GM12878 (cell line): ENCODE measurements around the gene SNAP47.

Experiments
- FOS ChIP-seq: IDR thresholded peaks from 3 replicates; pipeline ENCODE4 v1.6.1; 2011; ENCODE audit warnings: borderline replicate concordance; ENCODE audit not compliant: insufficient read length; ENCODE audit errors: extremely low read depth
- MYC ChIP-seq: IDR thresholded peaks from 2 replicates; pipeline ENCODE4 v1.6.1; 2011; ENCODE audit warnings: mild to moderate bottlenecking, low read length, moderate library complexity, inconsistent platforms; ENCODE audit not compliant: insufficient read depth, insufficient replicate concordance, insufficient read length, severe bottlenecking
- NRF1 ChIP-seq: conservative IDR thresholded peaks from 2 replicates; pipeline ENCODE4 v1.6.1; 2011; ENCODE audit warnings: mild to moderate bottlenecking, low read depth, low read length, improper control_type of control experiment
- SIN3A ChIP-seq: IDR thresholded peaks from 2 replicates; pipeline ENCODE4 v1.6.1; 2012; ENCODE audit warnings: low read depth, low read length, improper control_type of control experiment
- TARDBP ChIP-seq: IDR thresholded peaks from 2 replicates; pipeline ENCODE4 v1.6.1; 2016; ENCODE audit warnings: borderline replicate concordance
- TF ChIP-seq, protein P1 (sequence below), 3 experiments: IDR thresholded peaks in 2 of 3; conservative IDR thresholded peaks in 1 of 3; 2 replicates each; pipeline ENCODE4 v1.5.1; 2011; ENCODE audit warnings: low read depth in 3 of 3, low read length in 3 of 3, mild to moderate bottlenecking in 3 of 3, control low read depth in 2 of 3, moderate library complexity in 2 of 3, inconsistent platforms in 1 of 3, mixed read lengths in 1 of 3; ENCODE audit not compliant: control insufficient read depth in 2 of 3, insufficient read depth in 1 of 3; ENCODE audit errors: extremely low read depth in 1 of 3
- TF ChIP-seq, protein P2 (sequence below): fragments of 450-650 bp; formaldehyde crosslinking; IDR thresholded peaks from 2 replicates; pipeline ENCODE4 v1.4.0; 2022; ENCODE audit warnings: mild to moderate bottlenecking, moderate library complexity

DNA sequence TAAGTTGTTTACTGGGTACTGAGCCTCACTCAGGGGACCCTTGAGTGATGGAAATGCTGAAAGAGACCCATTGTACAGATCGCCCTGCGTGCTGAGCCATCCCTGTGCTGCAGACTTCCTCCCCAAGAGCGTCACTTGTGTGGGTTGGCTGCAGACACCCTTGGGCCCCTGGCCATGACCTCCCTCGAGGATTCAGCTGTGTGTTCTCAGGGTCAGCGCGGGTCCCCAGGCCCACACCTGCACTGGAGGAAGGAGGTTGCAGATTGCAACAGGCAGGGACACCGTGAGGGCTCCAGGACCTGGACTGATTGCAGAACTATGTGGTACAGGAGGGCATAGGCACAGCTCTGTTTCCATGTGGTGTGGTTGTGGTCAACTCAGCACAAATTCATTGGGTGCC is 4.4 kb downstream of the SNAP47 start:
- TF ChIP-seq, protein P1, sequence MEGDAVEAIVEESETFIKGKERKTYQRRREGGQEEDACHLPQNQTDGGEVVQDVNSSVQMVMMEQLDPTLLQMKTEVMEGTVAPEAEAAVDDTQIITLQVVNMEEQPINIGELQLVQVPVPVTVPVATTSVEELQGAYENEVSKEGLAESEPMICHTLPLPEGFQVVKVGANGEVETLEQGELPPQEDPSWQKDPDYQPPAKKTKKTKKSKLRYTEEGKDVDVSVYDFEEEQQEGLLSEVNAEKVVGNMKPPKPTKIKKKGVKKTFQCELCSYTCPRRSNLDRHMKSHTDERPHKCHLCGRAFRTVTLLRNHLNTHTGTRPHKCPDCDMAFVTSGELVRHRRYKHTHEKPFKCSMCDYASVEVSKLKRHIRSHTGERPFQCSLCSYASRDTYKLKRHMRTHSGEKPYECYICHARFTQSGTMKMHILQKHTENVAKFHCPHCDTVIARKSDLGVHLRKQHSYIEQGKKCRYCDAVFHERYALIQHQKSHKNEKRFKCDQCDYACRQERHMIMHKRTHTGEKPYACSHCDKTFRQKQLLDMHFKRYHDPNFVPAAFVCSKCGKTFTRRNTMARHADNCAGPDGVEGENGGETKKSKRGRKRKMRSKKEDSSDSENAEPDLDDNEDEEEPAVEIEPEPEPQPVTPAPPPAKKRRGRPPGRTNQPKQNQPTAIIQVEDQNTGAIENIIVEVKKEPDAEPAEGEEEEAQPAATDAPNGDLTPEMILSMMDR (IDR thresholded peaks at IDR 0.05 in 2 of 3, conservative IDR thresholded peaks at IDR 0.05 in 1 of 3; ENCODE audit: control insufficient read depth in 2 of 3, extremely low read depth in 1 of 3, insufficient read depth in 1 of 3, low read depth in 3 of 3, low read length in 3 of 3) = no peak
- TF ChIP-seq MYC (no peak), TARDBP (no peak), FOS (no peak), SIN3A (no peak), NRF1 (no peak)
- TF ChIP-seq, protein P2, sequence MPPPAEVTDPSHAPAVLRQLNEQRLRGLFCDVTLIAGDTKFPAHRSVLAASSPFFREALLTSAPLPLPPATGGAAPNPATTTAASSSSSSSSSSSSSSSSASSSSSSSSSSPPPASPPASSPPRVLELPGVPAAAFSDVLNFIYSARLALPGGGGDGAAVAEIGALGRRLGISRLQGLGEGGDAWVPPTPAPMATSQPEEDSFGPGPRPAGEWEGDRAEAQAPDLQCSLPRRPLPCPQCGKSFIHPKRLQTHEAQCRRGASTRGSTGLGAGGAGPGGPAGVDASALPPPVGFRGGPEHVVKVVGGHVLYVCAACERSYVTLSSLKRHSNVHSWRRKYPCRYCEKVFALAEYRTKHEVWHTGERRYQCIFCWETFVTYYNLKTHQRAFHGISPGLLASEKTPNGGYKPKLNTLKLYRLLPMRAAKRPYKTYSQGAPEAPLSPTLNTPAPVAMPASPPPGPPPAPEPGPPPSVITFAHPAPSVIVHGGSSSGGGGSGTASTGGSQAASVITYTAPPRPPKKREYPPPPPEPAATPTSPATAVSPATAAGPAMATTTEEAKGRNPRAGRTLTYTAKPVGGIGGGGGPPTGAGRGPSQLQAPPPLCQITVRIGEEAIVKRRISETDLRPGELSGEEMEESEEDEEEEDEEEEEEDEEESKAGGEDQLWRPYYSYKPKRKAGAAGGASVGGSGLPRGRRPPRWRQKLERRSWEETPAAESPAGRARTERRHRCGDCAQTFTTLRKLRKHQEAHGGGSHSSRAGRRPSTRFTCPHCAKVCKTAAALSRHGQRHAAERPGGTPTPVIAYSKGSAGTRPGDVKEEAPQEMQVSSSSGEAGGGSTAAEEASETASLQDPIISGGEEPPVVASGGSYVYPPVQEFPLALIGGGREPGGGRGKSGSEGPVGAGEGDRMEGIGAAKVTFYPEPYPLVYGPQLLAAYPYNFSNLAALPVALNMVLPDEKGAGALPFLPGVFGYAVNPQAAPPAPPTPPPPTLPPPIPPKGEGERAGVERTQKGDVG (CRISPR knock-in tag) = no peak
